RWPE1 (cell line): Measurements from ENCODE around the gene CMC1.
A peak's percentile ranks its signal among the peaks of the same experiment; 100 is the strongest.
"Not testable (repeated sequence)": the region's sequence is repeated elsewhere in the genome, so short reads cannot be mapped to it uniquely, and the experiment has no call there.

Experiments
- CTCF ChIA-PET: fragments of 350-600 bp; sonication (Branson Sonifier 250); formaldehyde crosslinking; extraction: SDS; loops from one replicate; lab custom pipeline; 2021; lab: Yijun Ruan, JAX
- POLR2A ChIA-PET: fragments of 400-600 bp; formaldehyde crosslinking; extraction: SDS; loops from one replicate; lab custom pipeline; 2020; ENCODE audit warnings: antibody characterized with exemption; ENCODE audit not compliant: low non-redundant PET; lab: Yijun Ruan, JAX
- DNase-seq: peaks from one replicate; pipeline ENCODE4 v3.0.0; 2012; ENCODE audit warnings: low spot score
- H3K27ac ChIP-seq: fragments of 450-650 bp; 2 replicates; pipeline ENCODE4 v1.5.1; 2017
- CTCF ChIP-seq: fragments of 450-650 bp; conservative IDR thresholded peaks from 2 replicates; pipeline ENCODE4 v1.5.1; 2017; ENCODE audit warnings: low read depth, mild to moderate bottlenecking

CMC1 gene

GRCh38 chr3:28262001-28262400 lies 20.6 kb downstream of the CMC1 start:
- POLR2A ChIA-PET, result no interaction called here
- H3K27ac ChIP-seq, result no peak overlapping the region
- TF ChIP-seq CTCF, result no peak
- CTCF ChIA-PET, result no interaction called here
- no peak for DNase-seq

GRCh38 chr3:28265641-28266040 lies 24.2 kb downstream of the CMC1 start:
- no peak overlapping the region for H3K27ac ChIP-seq
- ChIA-PET CTCF (no interaction called here), POLR2A (no interaction called here)
- no peak for DNase-seq
- no peak for TF ChIP-seq CTCF

DNA sequence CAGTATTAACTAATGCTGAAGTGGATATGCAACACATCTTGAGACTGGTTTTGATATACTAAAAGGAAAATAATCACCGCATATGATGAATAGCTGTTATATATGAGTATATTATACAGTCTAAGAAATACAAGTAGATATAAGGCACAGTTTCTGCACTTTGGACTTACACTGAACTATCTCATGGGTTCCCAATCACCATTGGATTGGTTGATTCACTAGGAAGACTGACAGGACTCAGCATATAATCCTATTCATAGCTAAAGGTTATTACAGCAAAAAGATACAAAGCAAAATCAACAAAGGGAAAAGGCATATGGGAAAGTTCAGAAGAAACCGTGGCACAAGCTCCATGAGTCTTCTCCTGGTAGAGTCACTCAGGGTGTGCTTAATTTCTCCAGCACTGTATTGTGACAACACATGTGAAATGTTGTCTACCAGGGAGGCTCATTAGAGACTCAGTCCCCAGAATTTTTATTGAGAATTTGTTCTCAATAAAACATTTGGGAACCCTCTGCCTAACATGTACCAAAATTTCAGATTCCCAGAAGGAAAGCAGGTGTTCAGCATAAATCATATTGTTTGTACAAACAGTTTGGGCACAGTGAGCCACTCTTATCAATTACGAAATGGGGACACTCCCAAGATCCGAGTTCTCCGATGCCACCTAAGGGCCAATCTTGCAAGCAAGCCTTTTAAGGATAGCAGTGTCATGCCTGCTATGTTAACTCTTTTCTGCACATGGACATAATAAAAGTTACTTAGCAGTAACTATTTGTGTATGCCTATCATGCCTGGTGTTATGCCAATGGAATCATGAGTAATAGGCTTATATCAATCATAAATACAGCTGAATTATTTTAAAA lies 26.8 kb downstream of the CMC1 start:
- TF ChIP-seq CTCF, result no peak
- ChIA-PET CTCF (interaction anchor here (0.6 kb wide), 1 partner anchor 11 kb away, joined by 3 read pairs; no protein-coding TSS in a partner anchor), POLR2A (no interaction called here)
- no peak overlapping the region for H3K27ac ChIP-seq
- no peak for DNase-seq

GRCh38 chr3:28268989-28269388 lies 27.6 kb downstream of the CMC1 start:
- H3K27ac ChIP-seq, result no peak overlapping the region
- no peak for DNase-seq
- CTCF ChIA-PET, result no interaction called here
- TF ChIP-seq CTCF, result 0 out of 2 replicates have a peak, but pooled peaks have one; percentile 8
- POLR2A ChIA-PET, result no interaction called here

GRCh38 chr3:28269884-28270283 lies 28.5 kb downstream of the CMC1 start:
- CTCF ChIA-PET, POLR2A ChIA-PET: not testable (repeated sequence)

GRCh38 chr3:28273837-28274236 lies 32.4 kb downstream of the CMC1 start:
- no peak for DNase-seq
- TF ChIP-seq CTCF, result no peak
- CTCF ChIA-PET, result no interaction called here
- no peak overlapping the region for H3K27ac ChIP-seq
- POLR2A ChIA-PET, result no interaction called here

More at GRCh38 chr3:28269884-28270283, 28.5 kb downstream of the CMC1 start:
- DNase-seq, H3K27ac ChIP-seq: not testable (repeated sequence)

DNA sequence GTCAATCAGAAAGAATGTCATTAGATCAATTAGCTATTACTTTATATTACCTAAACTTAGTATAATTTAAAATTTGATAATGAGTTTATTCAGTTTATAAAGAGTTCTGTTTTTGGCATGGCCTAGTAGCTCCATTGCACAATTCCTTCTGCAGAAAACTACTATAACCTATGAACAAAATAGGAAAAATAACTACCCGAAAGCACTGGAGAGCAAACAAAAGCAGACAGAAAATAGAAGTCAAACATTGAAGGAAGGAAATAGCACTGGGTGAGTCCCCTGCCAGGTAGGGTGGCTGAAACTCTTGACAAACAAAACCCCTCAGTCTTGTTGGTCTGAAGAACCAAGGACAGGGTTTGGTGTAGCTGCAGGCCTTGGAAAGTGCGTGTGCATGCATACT lies 37.5 kb downstream of the CMC1 start:
- POLR2A ChIA-PET, result no interaction called here
- no peak for TF ChIP-seq CTCF
- CTCF ChIA-PET, result interaction anchor here (0.7 kb wide), 1 partner anchor 11 kb away, joined by 3 read pairs; no protein-coding TSS in a partner anchor
- H3K27ac ChIP-seq, result no peak overlapping the region
- no peak for DNase-seq
